Measurements from ENCODE around the gene RFC2. TPM values are rescaled to one million over a fixed set of nuclear protein-coding genes. Genes with fewer than 3 reads are reported as not detected.
"Not testable (repeated sequence)": the region's sequence is repeated elsewhere in the genome, so short reads cannot be mapped to it uniquely, and the experiment has no call there.

Gene RFC2
- total RNA-seq, 1 donor from 2014 or later: 19.3 TPM

GRCh38 chr7:74246497-74246896, 7.7 kb downstream of the RFC2 start:
- DNase-seq: no peak

- DNase-seq: no peak
Measured at GRCh38 chr7:74242122-74242443, 12.1 kb downstream of the RFC2 start.

DNA sequence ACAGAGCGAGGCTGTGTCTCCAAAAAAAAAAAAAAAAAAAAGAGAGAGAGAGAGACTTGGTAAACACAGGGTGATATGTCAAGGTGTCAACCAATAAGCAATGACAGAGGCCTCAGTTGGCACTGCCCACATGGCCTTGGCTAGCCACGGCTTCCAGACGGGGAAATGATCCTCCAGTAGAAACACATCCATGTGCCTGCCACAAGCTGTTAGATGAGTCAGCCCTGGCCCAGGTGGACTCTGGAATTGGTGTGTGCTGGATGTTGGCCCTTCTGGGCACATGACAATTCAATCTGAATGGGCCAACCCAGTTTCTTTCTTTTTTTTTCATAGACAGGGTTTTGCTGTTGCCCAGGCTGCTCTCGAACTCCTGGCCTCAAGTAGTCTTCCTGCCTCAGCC, 13.7 kb downstream of the RFC2 start:
- no peak for DNase-seq

GRCh38 chr7:74236284-74236683, 17.9 kb downstream of the RFC2 start:
- no peak for DNase-seq

- no peak for DNase-seq
Measured at GRCh38 chr7:74235518-74236268, 18.5 kb downstream of the RFC2 start.

- no peak for DNase-seq
Measured at GRCh38 chr7:74233655-74234285, 20.4 kb downstream of the RFC2 start.

GRCh38 chr7:74231232-74231590, 23.0 kb downstream of the RFC2 start:
- no peak for DNase-seq

DNA sequence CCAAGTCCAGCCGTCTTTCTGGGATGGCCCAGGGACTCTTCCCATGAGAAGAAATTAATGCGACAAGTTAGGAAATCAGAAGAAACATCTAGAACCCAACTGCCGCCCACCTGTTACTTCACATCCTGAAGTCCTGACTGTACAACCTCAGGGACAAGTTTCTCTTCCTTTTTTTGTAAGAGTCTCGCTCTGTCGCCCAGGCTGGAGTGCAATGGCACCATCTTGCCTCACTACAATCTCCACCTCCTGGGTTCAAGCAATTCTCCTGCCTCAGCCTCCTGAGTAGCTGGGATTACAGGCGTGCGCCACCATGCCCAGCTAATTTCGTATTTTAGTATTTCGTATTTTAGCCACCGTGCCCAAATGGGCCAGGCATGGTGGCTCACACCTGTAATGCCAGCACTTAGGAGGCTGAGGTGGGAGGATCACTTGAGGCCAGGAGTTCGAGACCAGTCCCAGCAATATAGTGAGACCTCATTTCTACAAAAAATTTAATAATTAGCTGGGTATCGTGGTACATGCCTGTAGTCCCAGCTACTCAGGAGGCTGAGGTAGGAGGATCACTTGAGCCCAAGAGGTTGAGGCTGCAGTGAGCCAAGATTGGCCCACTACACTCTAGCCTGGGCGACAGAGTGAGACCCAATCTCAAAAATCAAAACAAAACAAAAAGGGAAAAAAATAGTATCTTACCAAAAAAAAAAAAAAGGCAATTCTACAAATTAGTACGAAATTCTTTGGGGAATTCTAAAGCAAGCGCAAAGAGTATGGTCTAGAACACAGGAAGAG, 23.6 kb downstream of the RFC2 start:
- no peak for DNase-seq

GRCh38 chr7:74228951-74229900, 25.0 kb downstream of the RFC2 start:
- no peak for DNase-seq

DNA sequence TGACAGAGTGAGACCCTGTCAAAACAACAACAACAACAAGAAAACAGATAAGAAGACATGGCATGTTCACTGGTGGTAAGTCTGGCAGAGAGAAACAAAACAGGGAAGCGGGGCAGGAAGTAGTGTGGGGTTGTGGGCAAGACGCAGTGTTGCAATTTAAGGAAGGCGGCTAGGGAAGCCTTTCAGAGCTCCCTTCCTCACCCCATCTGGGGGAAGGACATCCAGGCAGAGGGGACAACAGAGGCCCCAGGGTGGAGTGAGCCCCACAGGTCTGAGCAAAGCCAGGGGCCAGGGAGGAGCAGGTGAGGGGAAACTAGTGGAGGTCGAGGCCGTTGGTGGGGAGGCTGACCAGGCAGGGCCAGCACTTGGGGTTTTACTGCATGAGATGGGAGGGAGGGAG, 27.6 kb downstream of the RFC2 start:
- no peak for DNase-seq

DNA sequence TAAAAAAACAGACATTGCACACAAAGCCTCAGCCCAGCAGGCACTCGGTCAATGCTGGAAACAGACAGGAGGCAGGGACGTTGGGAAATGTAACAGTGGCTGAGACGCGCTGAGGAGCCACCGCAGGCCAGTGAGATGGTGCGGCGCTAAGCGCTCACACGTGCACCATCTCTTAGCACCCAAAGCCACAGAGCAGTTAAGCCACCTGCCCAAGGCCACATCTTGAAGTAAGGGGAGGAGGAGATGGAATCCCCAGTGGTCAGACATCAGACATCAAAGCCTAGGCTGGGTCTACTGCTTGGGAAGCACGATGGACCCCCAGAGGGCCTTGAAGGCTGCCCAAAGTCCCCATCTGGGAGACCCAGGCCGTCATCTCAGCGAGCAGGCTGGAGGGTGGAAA, 28.8 kb downstream of the RFC2 start:
- DNase-seq: no peak

- DNase-seq: not testable (repeated sequence)
Measured at GRCh38 chr7:74224907-74225306, 29.3 kb downstream of the RFC2 start.

- no peak for DNase-seq
Measured at GRCh38 chr7:74224511-74224832, 29.7 kb downstream of the RFC2 start.

DNA sequence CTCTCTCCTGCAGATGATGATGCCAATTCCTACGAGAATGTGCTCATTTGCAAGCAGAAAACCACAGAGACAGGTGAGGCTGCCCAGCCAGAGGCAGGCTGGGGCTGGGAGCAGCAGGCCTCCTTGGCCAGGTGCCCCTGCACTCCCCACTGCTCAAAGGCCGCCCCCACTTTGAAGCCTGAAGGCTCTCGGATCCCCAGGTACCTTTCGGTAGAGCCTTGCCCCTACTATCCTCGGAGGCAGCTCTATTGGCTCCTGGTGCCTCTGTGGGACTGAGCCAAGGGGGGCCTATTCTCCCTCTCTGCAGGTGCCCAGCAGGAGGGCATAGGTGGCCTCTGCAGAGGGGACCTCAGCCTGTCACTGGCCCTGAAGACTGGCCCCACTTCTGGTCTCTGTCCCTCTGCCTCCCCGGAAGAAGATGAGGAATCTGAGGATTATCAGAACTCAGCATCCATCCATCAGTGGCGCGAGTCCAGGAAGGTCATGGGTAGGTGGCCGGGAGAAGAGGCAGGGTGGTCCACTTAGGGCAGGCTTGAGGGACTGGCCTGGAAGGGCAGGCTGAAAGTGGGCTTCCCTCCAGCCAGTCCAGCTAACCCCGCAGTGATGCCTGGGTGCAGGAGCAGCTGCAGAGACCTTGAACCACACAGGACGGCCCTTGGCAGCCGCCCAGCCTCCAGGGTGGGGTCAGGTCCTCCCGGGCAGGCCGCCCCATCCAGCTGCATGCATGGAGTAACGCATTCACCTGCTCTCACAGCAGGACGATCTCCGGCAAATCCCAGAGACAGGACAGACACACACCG, 30.3 kb downstream of the RFC2 start:
- DNase-seq: no peak

DNA sequence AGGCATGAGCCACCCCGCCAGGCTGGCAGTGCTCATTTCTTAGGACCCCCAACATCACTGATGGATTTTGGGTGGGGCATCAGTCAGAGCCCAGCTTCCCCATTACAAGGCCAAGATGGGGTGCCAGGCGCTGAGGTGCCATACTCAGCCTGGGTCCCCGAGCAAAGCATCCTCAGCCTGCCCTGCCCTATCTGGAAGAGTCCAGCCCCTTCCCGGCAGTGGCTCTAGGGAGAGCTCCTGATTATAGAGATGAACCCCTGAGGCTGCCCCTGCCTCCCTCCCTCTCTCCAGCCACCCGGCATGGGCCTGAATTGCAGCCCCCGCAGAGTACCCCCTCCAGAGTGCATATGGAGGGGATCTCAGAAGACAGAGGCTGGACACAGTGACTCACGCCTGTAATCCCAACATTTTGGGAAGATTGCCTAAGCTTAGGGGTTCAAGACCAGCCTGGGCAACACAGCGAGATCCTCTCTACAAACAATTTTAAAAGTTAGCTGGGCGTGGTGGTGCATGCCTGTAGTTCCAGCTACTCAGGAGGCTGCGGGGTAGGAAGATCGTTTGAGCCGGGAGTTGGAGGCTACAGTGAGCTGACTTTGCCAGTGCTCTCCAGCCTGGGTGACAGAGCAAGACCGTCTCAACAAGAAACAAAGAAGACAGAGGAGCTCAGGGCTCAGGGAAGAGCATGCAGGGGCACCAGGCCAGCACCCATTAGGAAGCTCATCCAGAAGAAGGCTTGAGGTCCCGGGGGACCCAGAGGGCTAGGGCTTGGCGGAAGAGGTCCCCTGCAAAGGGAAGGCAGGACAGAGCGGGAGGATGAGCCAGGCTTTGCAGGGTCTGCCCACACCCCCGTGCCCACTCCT, 31.1 kb downstream of the RFC2 start:
- no peak for DNase-seq

DNA sequence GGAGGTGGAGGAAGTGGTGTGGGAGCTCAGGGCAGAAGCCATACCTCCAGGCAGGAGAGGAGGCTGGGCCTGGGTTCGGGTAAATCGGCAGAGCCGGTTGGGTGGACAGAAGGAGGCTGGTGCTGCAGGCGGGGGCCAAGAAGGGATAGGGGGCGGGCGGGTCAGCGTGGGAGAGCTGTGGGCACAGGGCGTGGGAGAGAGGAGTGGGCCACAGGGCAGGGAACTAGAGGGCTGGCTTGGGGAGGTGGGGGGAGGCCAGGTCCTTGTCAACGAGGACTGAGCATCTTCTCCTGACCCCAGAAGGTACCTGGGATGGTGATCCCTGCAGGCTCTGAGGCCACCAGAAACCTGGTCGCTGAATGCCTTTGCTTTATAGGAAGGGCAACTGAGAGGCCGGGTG, 32.5 kb downstream of the RFC2 start:
- DNase-seq: no peak

DNA sequence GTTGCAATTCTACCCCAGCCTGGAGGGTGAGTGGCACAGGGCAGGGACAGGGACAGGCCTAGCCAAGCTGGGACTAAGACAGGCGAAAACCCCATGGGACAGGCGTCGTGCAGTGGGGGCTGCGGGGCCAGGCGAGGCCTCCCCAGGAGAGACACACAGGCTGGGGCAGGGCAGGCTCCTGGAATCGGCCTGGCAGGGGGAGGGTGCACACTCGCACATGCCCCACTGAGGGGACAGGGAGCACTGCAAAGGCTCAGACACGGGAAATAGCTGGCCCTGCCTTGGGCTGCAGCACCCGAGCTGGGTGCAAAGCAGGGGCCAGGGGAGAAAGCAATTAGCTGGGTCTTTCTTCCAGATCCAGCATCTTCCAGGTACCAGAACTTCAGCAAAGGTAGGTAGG, 34.0 kb downstream of the RFC2 start:
- no peak for DNase-seq

GRCh38 chr7:74219416-74219815, 34.8 kb downstream of the RFC2 start:
- no peak for DNase-seq

DNA sequence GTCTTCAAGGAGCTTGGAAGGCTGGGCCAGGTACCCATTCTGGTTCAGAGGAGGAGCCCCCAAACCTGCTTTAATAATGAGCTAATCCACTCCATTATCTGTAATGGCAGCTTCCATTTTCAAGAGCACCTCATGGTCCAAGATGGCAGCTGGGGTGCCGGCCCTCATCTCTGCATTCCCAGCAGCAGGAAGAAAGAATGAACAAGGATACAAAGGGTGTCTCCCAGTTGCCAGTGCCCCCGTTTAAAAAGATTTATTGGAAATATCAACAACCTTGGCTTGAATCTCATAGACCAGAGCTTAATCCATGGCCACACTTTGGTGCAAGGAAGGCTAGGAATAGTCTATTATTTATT, 35.9 kb downstream of the RFC2 start:
- no peak for DNase-seq

DNA sequence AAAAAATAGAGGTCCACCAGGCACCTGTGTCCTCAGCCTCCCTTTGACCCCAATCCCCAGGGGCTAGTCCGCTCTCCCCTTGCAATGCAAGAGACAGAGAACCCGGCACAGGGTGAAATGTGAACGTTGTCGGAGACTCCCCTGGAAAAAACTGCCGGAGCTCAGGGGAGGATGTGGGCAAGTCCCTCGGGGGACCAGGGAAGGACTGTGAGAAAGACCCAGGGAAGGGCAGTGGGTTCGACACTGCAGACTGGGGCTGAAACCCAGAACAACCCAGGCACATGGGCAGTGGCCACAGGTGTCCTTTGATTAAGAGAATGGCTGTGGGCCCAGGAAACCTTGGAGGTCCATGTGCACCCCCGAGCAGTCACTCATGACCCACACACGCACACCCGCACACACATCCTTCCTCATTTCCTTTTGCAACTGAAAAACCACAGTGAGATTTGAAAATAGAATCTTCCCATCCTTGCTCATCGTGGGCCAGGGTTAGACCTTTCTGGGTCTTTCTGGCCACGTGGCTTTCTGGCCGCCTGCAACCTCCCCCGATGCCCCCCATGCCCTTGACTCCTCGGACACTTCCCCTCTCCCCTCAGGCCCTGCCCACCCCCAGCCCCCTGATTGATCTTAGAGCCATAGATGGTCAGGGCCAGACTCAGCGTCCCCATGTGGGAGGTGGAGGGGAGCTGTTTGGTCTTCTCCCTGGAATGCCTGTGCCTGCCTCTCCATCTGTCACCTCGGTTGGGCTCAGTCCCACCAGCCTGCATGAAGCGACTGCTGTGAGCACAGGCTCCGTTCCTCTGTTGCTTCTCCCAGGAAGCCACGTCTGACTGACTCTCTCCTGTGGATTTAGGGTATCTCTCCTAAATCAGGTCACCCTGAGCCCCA, 36.5 kb downstream of the RFC2 start:
- no peak for DNase-seq

Measured in occipital lobe (tissue), 2 donors.